Measurements from ENCODE around the gene RNF13.

- TF ChIP-seq CTCF (IDR thresholded peaks at IDR 0.05), result no peak
- TF ChIP-seq TCF7L2 (IDR thresholded peaks at IDR 0.05; ENCODE audit: low read depth, low read length), result no peak
- TF ChIP-seq REST (IDR thresholded peaks at IDR 0.05; ENCODE audit: insufficient read depth in 1 of 2, low read depth in 2 of 2, low read length in 1 of 2), result no peak
- TF ChIP-seq SIN3A (IDR thresholded peaks at IDR 0.05; ENCODE audit: borderline replicate concordance, insufficient read depth, low read depth, low read length), result no peak
These were observed 31.3 kb upstream of the RNF13 start for GRCh38 chr3:149781741-149782140.

Data from Panc1 (cell line).